HepG2 (cell line): ENCODE measurements around the gene ANKDD1A. TPM values are rescaled to one million over a fixed set of nuclear protein-coding genes. Genes with fewer than 3 reads are reported as not detected.

Source experiments
- FOSL2 ChIP-seq: sonication (generic); formaldehyde crosslinking; IDR thresholded peaks from 2 replicates; pipeline ENCODE4 v1.4.0; 2020; ENCODE audit warnings: missing genetic modification reagents
- FOXA1 ChIP-seq, 2 experiments: fragments of 450-650 bp in 1 of 2; sonication (generic) in 1 of 2; formaldehyde crosslinking in 1 of 2; IDR thresholded peaks; 2 replicates each; pipeline versions ENCODE4 v1.4.0 to v1.6.1; 2016 to 2020; ENCODE audit warnings: missing genetic modification reagents in 1 of 2
- HNF4A ChIP-seq: sonication (generic); formaldehyde crosslinking; IDR thresholded peaks from 2 replicates; pipeline ENCODE4 v1.4.0; 2020; ENCODE audit warnings: missing genetic modification reagents
- NR2C2 ChIP-seq: sonication (generic); formaldehyde crosslinking; IDR thresholded peaks from 2 replicates; pipeline ENCODE4 v1.4.0; 2020; ENCODE audit warnings: missing genetic modification reagents, mild to moderate bottlenecking, moderate library complexity, borderline replicate concordance
- NR2F1 ChIP-seq, 2 experiments: fragments of 450-650 bp in 1 of 2; formaldehyde crosslinking in 1 of 2; IDR thresholded peaks; 2 replicates each; pipeline versions ENCODE4 v1.5.0 to v1.6.1; 2016 to 2020; ENCODE audit warnings: mild to moderate bottlenecking in 1 of 2, missing compliant biosample characterization in 1 of 2, missing genetic modification reagents in 1 of 2, moderate library complexity in 1 of 2
- NR2F6 ChIP-seq, 2 experiments: IDR thresholded peaks; 2 replicates each; pipeline ENCODE4 v1.6.1; 2016; ENCODE audit warnings: antibody characterized with exemption in 1 of 2, mild to moderate bottlenecking in 1 of 2
- RARG ChIP-seq: sonication (generic); formaldehyde crosslinking; IDR thresholded peaks from 2 replicates; pipeline ENCODE4 v1.4.0; 2020; ENCODE audit warnings: low read depth, mild to moderate bottlenecking, missing genetic modification reagents
- SMARCC2 ChIP-seq: fragments of 450-650 bp; IDR thresholded peaks from 2 replicates; pipeline ENCODE4 v1.6.1; 2017; ENCODE audit warnings: antibody characterized with exemption, mild to moderate bottlenecking
- SP1 ChIP-seq, 2 experiments: fragments of 450-650 bp in 1 of 2; sonication (generic) in 1 of 2; formaldehyde crosslinking in 1 of 2; IDR thresholded peaks; 2 replicates each; pipeline versions ENCODE4 v1.4.0 to v1.6.1; 2016 to 2020; ENCODE audit warnings: missing genetic modification reagents in 1 of 2
- SRSF4 ChIP-seq: fragments of 200-400 bp; formaldehyde crosslinking; IDR thresholded peaks from one replicate; pipeline ENCODE4 v1.6.1; 2018; ENCODE audit warnings: mild to moderate bottlenecking, low read depth, low read length, moderate library complexity; ENCODE audit not compliant: poor library complexity, severe bottlenecking
- THAP11 ChIP-seq: IDR thresholded peaks from 2 replicates; pipeline ENCODE4 v1.6.1; 2016; ENCODE audit warnings: missing biosample characterization, missing genetic modification reagents
- ZNF260 ChIP-seq: sonication (generic); formaldehyde crosslinking; IDR thresholded peaks from 2 replicates; pipeline ENCODE4 v1.4.0; 2020; ENCODE audit warnings: missing genetic modification reagents, low read depth, mild to moderate bottlenecking, borderline replicate concordance
- ZSCAN30 ChIP-seq: sonication (generic); formaldehyde crosslinking; IDR thresholded peaks from 2 replicates; pipeline ENCODE4 v1.5.0; 2020; ENCODE audit warnings: mild to moderate bottlenecking, missing genetic modification reagents
- polyA plus RNA-seq, 8 experiments: library from polyadenylated mRNA; depleted of rRNA in 3 of 8; stranded (reverse) in 7 of 8; unstranded in 1 of 8; fragments of >200 nt; fragmentation: Illumina TruSeq in 4 of 8; extraction: Trizol in 4 of 8; gene quantifications; 2 replicates each; pipeline versions ENCODE4 v1.2.1 to v1.2.3, GENCODE V29; 2011 to 2016; ENCODE audit warnings: low read depth in 4 of 8, missing spikeins in 1 of 8, mixed read lengths in 1 of 8; ENCODE audit not compliant: insufficient read depth in 1 of 8
- total RNA-seq, 5 experiments: library from RNA; depleted of rRNA; stranded (reverse); fragments of >200 nt; fragmentation: Illumina TruSeq; extraction: Trizol; gene quantifications; 2 replicates each; pipeline ENCODE4 v1.2.3, GENCODE V29; 2016; ENCODE audit warnings: low read depth in 1 of 5
- TF ChIP-seq, protein P1 (sequence below): sonication (generic); formaldehyde crosslinking; IDR thresholded peaks from 2 replicates; pipeline ENCODE4 v1.8.0; 2022; ENCODE audit warnings: mild to moderate bottlenecking, missing genetic modification reagents, borderline replicate concordance
- TF ChIP-seq, protein P2 (sequence below): sonication (generic); formaldehyde crosslinking; IDR thresholded peaks from 2 replicates; pipeline ENCODE4 v1.8.0; 2022; ENCODE audit warnings: missing genetic modification reagents, mild to moderate bottlenecking, borderline replicate concordance
- TF ChIP-seq, protein P3 (sequence below), 2 experiments: sonication (generic) in 1 of 2; formaldehyde crosslinking in 1 of 2; IDR thresholded peaks; 2 replicates each; pipeline versions ENCODE4 v1.6.1 to v1.9.0; 2014 to 2022; ENCODE audit warnings: antibody characterized with exemption in 1 of 2, borderline replicate concordance in 1 of 2, inconsistent platforms in 1 of 2, low read depth in 1 of 2, missing genetic modification reagents in 1 of 2

The ANKDD1A gene
- total and polyA plus RNA-seq, 2 of the 13 experiments (the other 11 are each of a cell fraction or from before 2014, with no cell fraction given) = 0.11 to 0.48 TPM

DNA sequence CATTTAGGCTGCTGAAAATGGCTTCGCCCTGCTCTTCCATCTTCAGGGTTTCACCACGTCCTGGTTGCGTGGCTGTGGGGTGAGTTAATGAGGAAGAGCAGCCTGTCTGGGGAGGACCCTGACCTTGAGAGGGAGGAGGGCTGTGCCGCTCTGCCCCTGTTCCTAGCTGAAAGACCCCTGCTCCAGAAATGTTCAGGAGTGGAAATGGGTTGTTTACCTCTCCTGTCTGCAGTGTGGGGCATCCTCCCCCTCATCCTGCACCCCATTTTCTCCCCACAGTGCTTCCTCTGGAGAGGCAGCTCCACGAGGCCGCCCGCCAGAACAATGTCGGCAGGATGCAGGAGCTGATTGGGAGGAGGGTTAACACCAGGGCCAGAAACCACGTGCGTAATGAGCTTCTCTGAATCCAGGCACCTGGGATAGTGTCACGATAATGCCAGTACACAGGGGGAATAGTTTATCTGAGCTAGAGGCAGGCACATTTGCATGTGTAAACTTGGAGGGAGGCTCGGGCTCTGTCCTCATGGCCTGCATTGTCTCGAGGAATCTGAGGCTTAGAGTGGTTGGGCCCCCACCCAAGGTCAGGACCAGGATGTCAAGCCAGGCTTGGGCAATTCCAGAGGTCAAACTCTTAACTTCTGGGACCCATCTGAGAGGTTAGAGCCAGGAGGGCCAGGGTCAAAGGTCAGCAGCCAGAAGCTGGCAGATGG lies 4.0 kb downstream of the ANKDD1A start (continued):
- TF ChIP-seq THAP11 (CRISPR knock-in tag) (no peak), FOSL2 (CRISPR knock-in tag) (0 out of 2 replicates have a peak, but pooled peaks have one; percentile 5), HNF4A (CRISPR knock-in tag) (peak; percentile 25; the same call in 1 of the 2 replicates), FOXA1 (IDR thresholded peaks at IDR 0.05) (no peak), FOXA1 (CRISPR knock-in tag; IDR thresholded peaks at IDR 0.05) (0 out of 2 replicates have a peak, but pooled peaks have one; percentile 9), ZSCAN30 (CRISPR knock-in tag) (no peak), NR2F6 (IDR thresholded peaks at IDR 0.05) (peak; percentile 82), NR2F6 (CRISPR knock-in tag; IDR thresholded peaks at IDR 0.05) (peak; percentile 33; the same call in 1 of the 2 replicates), SP1 (IDR thresholded peaks at IDR 0.05) (no peak), SP1 (CRISPR knock-in tag; IDR thresholded peaks at IDR 0.05) (no peak), SMARCC2 (no peak), NR2C2 (peak; percentile 81), NR2F1 (CRISPR knock-in tag; IDR thresholded peaks at IDR 0.05) (0 out of 4 replicates have a peak, but pooled peaks of 1 of the 2 experiments have one; percentile 11), ZNF260 (CRISPR knock-in tag) (no peak), SRSF4 (no peak), RARG (no peak)
- TF ChIP-seq, protein P1, sequence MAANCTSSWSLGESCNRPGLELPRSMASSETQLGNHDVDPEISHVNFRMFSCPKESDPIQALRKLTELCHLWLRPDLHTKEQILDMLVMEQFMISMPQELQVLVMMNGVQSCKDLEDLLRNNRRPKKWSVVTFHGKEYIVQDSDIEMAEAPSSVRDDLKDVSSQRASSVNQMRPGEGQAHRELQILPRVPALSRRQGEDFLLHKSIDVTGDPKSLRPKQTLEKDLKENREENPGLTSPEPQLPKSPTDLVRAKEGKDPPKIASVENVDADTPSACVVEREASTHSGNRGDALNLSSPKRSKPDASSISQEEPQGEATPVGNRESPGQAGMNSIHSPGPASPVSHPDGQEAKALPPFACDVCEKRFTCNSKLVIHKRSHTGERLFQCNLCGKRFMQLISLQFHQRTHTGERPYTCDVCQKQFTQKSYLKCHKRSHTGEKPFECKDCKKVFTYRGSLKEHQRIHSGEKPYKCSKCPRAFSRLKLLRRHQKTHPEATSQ = no peak
- TF ChIP-seq, protein P2, sequence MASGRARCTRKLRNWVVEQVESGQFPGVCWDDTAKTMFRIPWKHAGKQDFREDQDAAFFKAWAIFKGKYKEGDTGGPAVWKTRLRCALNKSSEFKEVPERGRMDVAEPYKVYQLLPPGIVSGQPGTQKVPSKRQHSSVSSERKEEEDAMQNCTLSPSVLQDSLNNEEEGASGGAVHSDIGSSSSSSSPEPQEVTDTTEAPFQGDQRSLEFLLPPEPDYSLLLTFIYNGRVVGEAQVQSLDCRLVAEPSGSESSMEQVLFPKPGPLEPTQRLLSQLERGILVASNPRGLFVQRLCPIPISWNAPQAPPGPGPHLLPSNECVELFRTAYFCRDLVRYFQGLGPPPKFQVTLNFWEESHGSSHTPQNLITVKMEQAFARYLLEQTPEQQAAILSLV (CRISPR knock-in tag) = no peak
- TF ChIP-seq, protein P3, sequence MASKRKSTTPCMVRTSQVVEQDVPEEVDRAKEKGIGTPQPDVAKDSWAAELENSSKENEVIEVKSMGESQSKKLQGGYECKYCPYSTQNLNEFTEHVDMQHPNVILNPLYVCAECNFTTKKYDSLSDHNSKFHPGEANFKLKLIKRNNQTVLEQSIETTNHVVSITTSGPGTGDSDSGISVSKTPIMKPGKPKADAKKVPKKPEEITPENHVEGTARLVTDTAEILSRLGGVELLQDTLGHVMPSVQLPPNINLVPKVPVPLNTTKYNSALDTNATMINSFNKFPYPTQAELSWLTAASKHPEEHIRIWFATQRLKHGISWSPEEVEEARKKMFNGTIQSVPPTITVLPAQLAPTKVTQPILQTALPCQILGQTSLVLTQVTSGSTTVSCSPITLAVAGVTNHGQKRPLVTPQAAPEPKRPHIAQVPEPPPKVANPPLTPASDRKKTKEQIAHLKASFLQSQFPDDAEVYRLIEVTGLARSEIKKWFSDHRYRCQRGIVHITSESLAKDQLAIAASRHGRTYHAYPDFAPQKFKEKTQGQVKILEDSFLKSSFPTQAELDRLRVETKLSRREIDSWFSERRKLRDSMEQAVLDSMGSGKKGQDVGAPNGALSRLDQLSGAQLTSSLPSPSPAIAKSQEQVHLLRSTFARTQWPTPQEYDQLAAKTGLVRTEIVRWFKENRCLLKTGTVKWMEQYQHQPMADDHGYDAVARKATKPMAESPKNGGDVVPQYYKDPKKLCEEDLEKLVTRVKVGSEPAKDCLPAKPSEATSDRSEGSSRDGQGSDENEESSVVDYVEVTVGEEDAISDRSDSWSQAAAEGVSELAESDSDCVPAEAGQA (IDR thresholded peaks at IDR 0.05; ENCODE audit: low read depth) = no peak
- TF ChIP-seq, protein P3 (CRISPR knock-in tag; IDR thresholded peaks at IDR 0.05; ENCODE audit: borderline replicate concordance) = no peak
